A673 (cell line): ENCODE results near the gene LRRC32. TPM values are rescaled to one million over a fixed set of nuclear protein-coding genes. Genes with fewer than 3 reads are reported as not detected.

Experiments
- BruUV-seq: library from RNA; stranded (reverse); fragments of 400-500 nt; replicated peaks from 2 replicates; lab custom pipeline; 2021; lab: Mats Ljungman, UMichigan
- CTCF ChIA-PET: fragments of 300-600 bp; sonication (Branson Sonifier 250); formaldehyde crosslinking; loops from one replicate; lab custom pipeline; 2022; ENCODE audit warnings: antibody characterized with exemption; lab: Charles Lee
- POLR2A ChIA-PET: fragments of 300-600 bp; sonication (Branson Sonifier 250); formaldehyde crosslinking; loops from one replicate; lab custom pipeline; 2022; ENCODE audit warnings: antibody characterized with exemption; ENCODE audit not compliant: low non-redundant PET; lab: Charles Lee
- DNase-seq: peaks from one replicate; pipeline ENCODE4 v3.0.0-alpha.2; 2015; ENCODE audit warnings: low spot score
- H3K27ac ChIP-seq: fragments of 200-600 bp; sonication (generic); 2 replicates; pipeline ENCODE4 v1.5.1; 2016; ENCODE audit warnings: mixed run types, low read depth, mild to moderate bottlenecking, mixed read lengths, antibody characterized with exemption, low read length; ENCODE audit not compliant: poor library complexity, severe bottlenecking
- H3K27me3 ChIP-seq: fragments of 200-600 bp; sonication (generic); replicated peaks from 2 replicates; pipeline ENCODE4 v1.6.1; 2017; ENCODE audit warnings: mixed run types, low read depth, mild to moderate bottlenecking, mixed read lengths, antibody characterized with exemption, low read length; ENCODE audit not compliant: insufficient read depth, poor library complexity
- H3K36me3 ChIP-seq: fragments of 200-600 bp; sonication (generic); 2 replicates; pipeline ENCODE4 v1.6.1; 2016; ENCODE audit warnings: mixed run types, mild to moderate bottlenecking, mixed read lengths, antibody characterized with exemption, low read length; ENCODE audit not compliant: insufficient read depth, poor library complexity, severe bottlenecking
- H3K4me1 ChIP-seq: fragments of 200-600 bp; sonication (generic); 2 replicates; pipeline ENCODE4 v1.6.1; 2017; ENCODE audit warnings: mixed run types, mild to moderate bottlenecking, mixed read lengths, antibody characterized with exemption, low read length; ENCODE audit not compliant: insufficient read depth, poor library complexity, severe bottlenecking
- H3K4me3 ChIP-seq: fragments of 200-600 bp; sonication (generic); 2 replicates; pipeline ENCODE4 v1.5.1; 2016; ENCODE audit warnings: low read depth, mixed run types, mild to moderate bottlenecking, mixed read lengths, low read length; ENCODE audit not compliant: poor library complexity, severe bottlenecking
- H3K9me3 ChIP-seq: fragments of 200-600 bp; sonication (generic); 2 replicates; pipeline ENCODE4 v1.6.1; 2016; ENCODE audit warnings: mixed run types, low read depth, mild to moderate bottlenecking, mixed read lengths, antibody characterized with exemption, low read length; ENCODE audit not compliant: poor library complexity, severe bottlenecking
- EZH2 ChIP-seq: fragments of 200-600 bp; sonication (generic); IDR thresholded peaks from 2 replicates; pipeline ENCODE4 v1.6.1; 2017; ENCODE audit warnings: borderline replicate concordance, low read depth, mild to moderate bottlenecking, mixed read lengths, antibody characterized with exemption, low read length; ENCODE audit not compliant: poor library complexity, severe bottlenecking
- intact Hi-C: fragments of 100-400 bp; cut with micrococcal nuclease; formaldehyde crosslinking; loops from one replicate; pipeline ENCODE4 v1.10.0; 2022; ENCODE audit not compliant: unreplicated experiment
- total RNA-seq: library from RNA; stranded (reverse); gene quantifications from 2 replicates; pipeline ENCODE4 v1.2.3, GENCODE V29; 2021
- TF ChIP-seq, protein P1 (sequence below): fragments of 300-800, 200-600 bp; sonication (generic); conservative IDR thresholded peaks from 2 replicates; pipeline ENCODE4 v1.5.1; 2017; ENCODE audit warnings: low read depth, mild to moderate bottlenecking, antibody characterized with exemption, low read length, moderate library complexity, mixed read lengths

Gene LRRC32
- total RNA-seq, 1 experiment from 2014 or later, result not detected

DNA sequence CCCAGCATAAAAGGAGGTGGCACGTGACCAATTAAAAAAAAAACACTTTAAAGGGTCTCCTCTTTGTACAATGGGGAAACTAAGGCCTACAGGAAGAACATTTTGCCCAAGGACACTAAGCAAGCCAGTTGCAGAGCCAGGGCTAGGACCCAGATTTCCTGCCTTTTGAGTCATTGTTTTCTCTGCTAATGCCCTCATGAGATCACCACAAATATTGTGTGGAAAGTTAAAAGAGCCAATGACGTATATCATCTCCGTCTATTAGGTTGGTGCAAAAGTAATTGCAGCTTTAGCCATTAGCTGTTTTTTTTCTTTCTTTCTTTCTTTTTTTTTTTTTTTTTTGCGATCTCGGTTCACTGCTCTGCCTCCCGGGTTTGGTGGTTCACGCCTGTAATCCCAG, 24.1 kb upstream of the LRRC32 start:
- TF ChIP-seq, protein P1, sequence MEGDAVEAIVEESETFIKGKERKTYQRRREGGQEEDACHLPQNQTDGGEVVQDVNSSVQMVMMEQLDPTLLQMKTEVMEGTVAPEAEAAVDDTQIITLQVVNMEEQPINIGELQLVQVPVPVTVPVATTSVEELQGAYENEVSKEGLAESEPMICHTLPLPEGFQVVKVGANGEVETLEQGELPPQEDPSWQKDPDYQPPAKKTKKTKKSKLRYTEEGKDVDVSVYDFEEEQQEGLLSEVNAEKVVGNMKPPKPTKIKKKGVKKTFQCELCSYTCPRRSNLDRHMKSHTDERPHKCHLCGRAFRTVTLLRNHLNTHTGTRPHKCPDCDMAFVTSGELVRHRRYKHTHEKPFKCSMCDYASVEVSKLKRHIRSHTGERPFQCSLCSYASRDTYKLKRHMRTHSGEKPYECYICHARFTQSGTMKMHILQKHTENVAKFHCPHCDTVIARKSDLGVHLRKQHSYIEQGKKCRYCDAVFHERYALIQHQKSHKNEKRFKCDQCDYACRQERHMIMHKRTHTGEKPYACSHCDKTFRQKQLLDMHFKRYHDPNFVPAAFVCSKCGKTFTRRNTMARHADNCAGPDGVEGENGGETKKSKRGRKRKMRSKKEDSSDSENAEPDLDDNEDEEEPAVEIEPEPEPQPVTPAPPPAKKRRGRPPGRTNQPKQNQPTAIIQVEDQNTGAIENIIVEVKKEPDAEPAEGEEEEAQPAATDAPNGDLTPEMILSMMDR, result no peak
- no peak for TF ChIP-seq EZH2
- Histone ChIP-seq H3K9me3 (no peaks in the 10 kb centered on the region), H3K4me3 (no peak overlapping the region), H3K27ac (no peak overlapping the region), H3K36me3 (no peaks in the 10 kb centered on the region), H3K27me3 (no peaks in the 10 kb centered on the region), H3K4me1 (no peaks in the 10 kb centered on the region)
- intact Hi-C loops, result no loop called here
- no peak for DNase-seq
- BruUV-seq, result no TSS peak
- POLR2A ChIA-PET, result no interaction called here
- CTCF ChIA-PET, result no interaction called here

DNA sequence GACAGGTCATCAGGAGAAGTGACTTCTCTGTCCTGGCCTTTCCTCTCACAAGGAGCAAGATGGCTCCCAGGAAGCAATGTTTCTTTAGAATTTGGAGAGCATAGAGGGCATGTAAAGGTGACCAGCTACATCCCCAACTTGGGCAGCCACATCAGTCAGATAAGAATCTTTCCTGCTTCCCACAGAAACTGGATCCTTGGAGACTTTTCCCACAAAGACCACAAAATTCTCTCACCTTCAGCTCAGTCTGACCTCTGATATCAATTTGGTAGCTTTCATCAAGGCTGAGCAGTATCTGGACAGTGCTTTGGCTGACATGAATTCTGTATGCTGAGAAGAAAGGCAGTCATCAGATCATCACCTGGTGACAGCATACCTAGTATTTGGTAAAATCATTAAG, 23.3 kb upstream of the LRRC32 start:
- TF ChIP-seq, protein P1, result no peak
- no peak for TF ChIP-seq EZH2
- no TSS peak for BruUV-seq
- no peak overlapping the region for H3K27ac ChIP-seq
- no peaks in the 10 kb centered on the region for H3K4me1 ChIP-seq
- H3K4me3 ChIP-seq, result no peak overlapping the region
- H3K9me3 ChIP-seq, result no peaks in the 10 kb centered on the region
- H3K27me3 ChIP-seq, result no peaks in the 10 kb centered on the region
- ChIA-PET CTCF (no interaction called here), POLR2A (no interaction called here)
- no peaks in the 10 kb centered on the region for H3K36me3 ChIP-seq
- intact Hi-C loops, result no loop called here
- DNase-seq, result no peak

- CTCF ChIA-PET, result no interaction called here
- no peaks in the 10 kb centered on the region for H3K36me3 ChIP-seq
- H3K27ac ChIP-seq, result no peak overlapping the region
- H3K27me3 ChIP-seq, result no peaks in the 10 kb centered on the region
- TF ChIP-seq EZH2, result no peak
- TF ChIP-seq, protein P1, result no peak
- POLR2A ChIA-PET, result no interaction called here
- no peak overlapping the region for H3K4me3 ChIP-seq
- no peaks in the 10 kb centered on the region for H3K4me1 ChIP-seq
- DNase-seq, result no peak
- no TSS peak for BruUV-seq
- intact Hi-C loops, result no loop called here
- H3K9me3 ChIP-seq, result no peaks in the 10 kb centered on the region
Observed at GRCh38 chr11:76692956-76693355, 22.4 kb upstream of the LRRC32 start.
